ENCODE measurements around the gene ADPRHL1. TPM values are rescaled to one million over a fixed set of nuclear protein-coding genes. Genes with fewer than 3 reads are reported as not detected.

ADPRHL1 gene
- total RNA-seq, 2 donors from 2014 or later = 1.6 to 2.9 TPM

DNA sequence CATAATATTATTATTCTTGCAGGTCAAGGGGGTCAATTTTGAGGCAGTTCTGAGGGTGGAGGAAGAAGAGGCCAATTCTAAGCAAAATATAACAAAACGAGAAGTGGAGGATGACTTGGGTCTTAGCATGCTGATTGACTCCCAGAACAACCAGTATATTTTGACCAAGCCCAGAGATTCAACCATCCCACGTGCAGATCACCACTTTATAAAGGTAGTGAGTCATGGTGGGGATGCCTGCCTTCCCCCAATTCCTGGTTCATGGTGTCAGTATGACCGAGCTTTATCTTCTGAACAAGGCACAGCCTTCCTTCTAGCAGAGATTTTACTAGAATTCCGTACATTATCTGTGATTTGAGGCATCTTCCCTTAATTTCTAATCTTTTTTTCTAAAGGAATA lies 46.6 kb upstream of the ADPRHL1 start:
- Mint-ChIP-seq H3K27me3 (ENCODE audit: insufficient read depth) (no peaks in the 10 kb centered on the region), H3K36me3 (ENCODE audit: low read depth) (peaks cover 69% of the 10 kb centered on the region), H3K9me3 (no peaks in the 10 kb centered on the region), H3K27ac (no peak overlapping the region), H3K4me1 (peaks cover 13% of the 10 kb centered on the region), H3K4me3 (no peak overlapping the region)
- Histone ChIP-seq H3K4me1 (ENCODE audit: control insufficient read depth, insufficient read depth, low read length) (no peaks in the 10 kb centered on the region), H3K36me3 (ENCODE audit: control insufficient read depth, insufficient read depth, low read length) (peaks cover 92% of the 10 kb centered on the region), H3K4me3 (ENCODE audit: low read length) (no peak overlapping the region), H3K9me3 (ENCODE audit: control insufficient read depth, low read length) (no peaks in the 10 kb centered on the region), H3K27me3 (ENCODE audit: control insufficient read depth, insufficient read depth, low read length, poor library complexity, severe bottlenecking) (no peaks in the 10 kb centered on the region), H3K27ac (ENCODE audit: low read depth, low read length) (no peak overlapping the region), H3K9ac (ENCODE audit: extremely low read depth, low read length, poor library complexity, severe bottlenecking) (no peak overlapping the region)
- no peak for DNase-seq
- 71 to 95% methylated on average over 1 to 4 of the region's 4 CpGs for WGBS, 2 experiments (ENCODE audit: insufficient coverage in 1 of 2, insufficient read length in 1 of 2)
- TF ChIP-seq, protein P1, sequence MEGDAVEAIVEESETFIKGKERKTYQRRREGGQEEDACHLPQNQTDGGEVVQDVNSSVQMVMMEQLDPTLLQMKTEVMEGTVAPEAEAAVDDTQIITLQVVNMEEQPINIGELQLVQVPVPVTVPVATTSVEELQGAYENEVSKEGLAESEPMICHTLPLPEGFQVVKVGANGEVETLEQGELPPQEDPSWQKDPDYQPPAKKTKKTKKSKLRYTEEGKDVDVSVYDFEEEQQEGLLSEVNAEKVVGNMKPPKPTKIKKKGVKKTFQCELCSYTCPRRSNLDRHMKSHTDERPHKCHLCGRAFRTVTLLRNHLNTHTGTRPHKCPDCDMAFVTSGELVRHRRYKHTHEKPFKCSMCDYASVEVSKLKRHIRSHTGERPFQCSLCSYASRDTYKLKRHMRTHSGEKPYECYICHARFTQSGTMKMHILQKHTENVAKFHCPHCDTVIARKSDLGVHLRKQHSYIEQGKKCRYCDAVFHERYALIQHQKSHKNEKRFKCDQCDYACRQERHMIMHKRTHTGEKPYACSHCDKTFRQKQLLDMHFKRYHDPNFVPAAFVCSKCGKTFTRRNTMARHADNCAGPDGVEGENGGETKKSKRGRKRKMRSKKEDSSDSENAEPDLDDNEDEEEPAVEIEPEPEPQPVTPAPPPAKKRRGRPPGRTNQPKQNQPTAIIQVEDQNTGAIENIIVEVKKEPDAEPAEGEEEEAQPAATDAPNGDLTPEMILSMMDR (conservative IDR thresholded peaks at IDR 0.05) = no peak

GRCh38 chr13:113498905-113499304 lies 45.6 kb upstream of the ADPRHL1 start:
- no peaks in the 10 kb centered on the region for H3K27me3 ChIP-seq (ENCODE audit: control insufficient read depth, insufficient read depth, low read length, poor library complexity, severe bottlenecking)
- Mint-ChIP-seq H3K4me3 (no peak overlapping the region), H3K36me3 (ENCODE audit: low read depth) (peaks cover 62% of the 10 kb centered on the region), H3K27ac (no peak overlapping the region), H3K4me1 (peaks cover 22% of the 10 kb centered on the region), H3K27me3 (ENCODE audit: insufficient read depth) (no peaks in the 10 kb centered on the region), H3K9me3 (no peaks in the 10 kb centered on the region)
- H3K4me3 ChIP-seq (ENCODE audit: low read length) = no peak overlapping the region
- H3K9me3 ChIP-seq (ENCODE audit: control insufficient read depth, low read length) = no peaks in the 10 kb centered on the region
- no peaks in the 10 kb centered on the region for H3K4me1 ChIP-seq (ENCODE audit: control insufficient read depth, insufficient read depth, low read length)
- peaks cover 85% of the 10 kb centered on the region for H3K36me3 ChIP-seq (ENCODE audit: control insufficient read depth, insufficient read depth, low read length)
- WGBS, 2 experiments (ENCODE audit: insufficient coverage in 1 of 2, insufficient read length in 1 of 2) = 86 to 91% methylated on average over 2 to 6 of the region's 6 CpGs
- no peak overlapping the region for H3K27ac ChIP-seq (ENCODE audit: low read depth, low read length)
- no peak overlapping the region for H3K9ac ChIP-seq (ENCODE audit: extremely low read depth, low read length, poor library complexity, severe bottlenecking)
- DNase-seq = no peak
- TF ChIP-seq, protein P1 (conservative IDR thresholded peaks at IDR 0.05) = no peak

- Histone ChIP-seq H3K9me3 (ENCODE audit: control insufficient read depth, low read length) (no peaks in the 10 kb centered on the region), H3K4me3 (ENCODE audit: low read length) (no peak overlapping the region), H3K9ac (ENCODE audit: extremely low read depth, low read length, poor library complexity, severe bottlenecking) (no peak overlapping the region), H3K36me3 (ENCODE audit: control insufficient read depth, insufficient read depth, low read length) (peaks cover 69% of the 10 kb centered on the region), H3K27me3 (ENCODE audit: control insufficient read depth, insufficient read depth, low read length, poor library complexity, severe bottlenecking) (no peaks in the 10 kb centered on the region), H3K4me1 (ENCODE audit: control insufficient read depth, insufficient read depth, low read length) (no peaks in the 10 kb centered on the region), H3K27ac (ENCODE audit: low read depth, low read length) (no peak overlapping the region)
- H3K4me3 Mint-ChIP-seq = no peak overlapping the region
- no peak for DNase-seq
- H3K36me3 Mint-ChIP-seq (ENCODE audit: low read depth) = peaks cover 52% of the 10 kb centered on the region
- H3K27ac Mint-ChIP-seq = no peak overlapping the region
- peaks cover 30% of the 10 kb centered on the region for H3K4me1 Mint-ChIP-seq
- TF ChIP-seq, protein P1 (conservative IDR thresholded peaks at IDR 0.05) = no peak
- WGBS, 2 experiments (ENCODE audit: insufficient coverage in 1 of 2, insufficient read length in 1 of 2) = 38 to 50% methylated on average over 1 of the region's 1 CpG
- no peaks in the 10 kb centered on the region for H3K27me3 Mint-ChIP-seq (ENCODE audit: insufficient read depth)
- no peaks in the 10 kb centered on the region for H3K9me3 Mint-ChIP-seq
Measured at GRCh38 chr13:113497217-113497616, 43.9 kb upstream of the ADPRHL1 start.
